NCI-H82 treated with DMSO at 0.1 percent for 48 hours (cell line): Measurements from ENCODE around the gene HOXA13.

Experiments
- DNase-seq: peaks from one replicate; lab custom pipeline; 2025; ENCODE audit not compliant: unreplicated experiment; lab: John Stamatoyannopoulos, UW

HOXA13 gene

DNA sequence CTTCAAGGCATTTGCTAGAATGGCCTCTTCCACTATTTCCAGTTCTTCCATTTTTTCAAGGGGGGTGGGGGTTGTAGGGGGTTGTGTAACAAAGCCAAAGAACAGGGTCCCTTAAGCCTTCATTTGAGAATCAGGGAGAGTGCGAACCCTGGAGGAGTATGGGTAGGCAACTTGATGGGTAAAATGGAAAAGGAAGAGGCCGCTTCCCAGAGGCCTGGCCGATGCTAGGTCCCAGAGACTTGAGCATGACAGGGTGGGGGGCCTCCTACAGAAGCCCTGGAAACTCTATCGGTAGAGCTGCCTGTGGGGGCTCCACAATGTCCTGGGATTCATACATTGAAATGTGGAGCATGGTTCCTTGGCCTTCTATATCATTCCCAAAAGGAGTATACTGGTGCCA, 9.1 kb upstream of the HOXA13 start:
- no peak for DNase-seq

DNA sequence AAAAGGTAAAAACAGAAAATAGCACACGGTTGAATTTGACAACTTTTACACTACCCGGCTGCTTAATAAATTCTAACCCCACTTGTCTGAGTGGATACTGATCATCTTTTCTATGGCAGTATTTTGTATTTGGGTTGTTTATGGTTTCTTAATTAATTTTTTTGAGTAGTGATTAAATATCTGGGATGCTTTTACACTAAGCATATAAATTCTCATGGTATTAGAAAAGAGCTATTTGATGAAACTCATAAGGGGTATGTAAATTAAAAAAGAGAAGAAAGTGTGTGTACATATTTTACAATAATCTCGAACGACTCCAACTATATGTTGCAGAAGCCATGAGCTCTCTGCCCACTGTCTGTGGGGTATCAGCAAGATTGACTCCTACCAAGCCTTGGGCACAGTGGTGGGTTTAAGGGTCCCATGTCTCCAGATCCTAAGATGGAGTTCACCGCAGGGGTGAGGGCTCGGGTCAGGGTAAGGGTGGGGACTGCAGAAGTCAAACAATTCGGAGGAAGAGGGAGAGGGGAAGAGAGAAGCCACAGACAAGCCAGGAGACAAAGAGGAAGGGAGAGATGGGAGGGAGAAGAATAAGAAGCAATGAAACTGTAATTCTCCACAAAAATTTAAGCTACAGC, 7.6 kb upstream of the HOXA13 start:
- DNase-seq = no peak

DNA sequence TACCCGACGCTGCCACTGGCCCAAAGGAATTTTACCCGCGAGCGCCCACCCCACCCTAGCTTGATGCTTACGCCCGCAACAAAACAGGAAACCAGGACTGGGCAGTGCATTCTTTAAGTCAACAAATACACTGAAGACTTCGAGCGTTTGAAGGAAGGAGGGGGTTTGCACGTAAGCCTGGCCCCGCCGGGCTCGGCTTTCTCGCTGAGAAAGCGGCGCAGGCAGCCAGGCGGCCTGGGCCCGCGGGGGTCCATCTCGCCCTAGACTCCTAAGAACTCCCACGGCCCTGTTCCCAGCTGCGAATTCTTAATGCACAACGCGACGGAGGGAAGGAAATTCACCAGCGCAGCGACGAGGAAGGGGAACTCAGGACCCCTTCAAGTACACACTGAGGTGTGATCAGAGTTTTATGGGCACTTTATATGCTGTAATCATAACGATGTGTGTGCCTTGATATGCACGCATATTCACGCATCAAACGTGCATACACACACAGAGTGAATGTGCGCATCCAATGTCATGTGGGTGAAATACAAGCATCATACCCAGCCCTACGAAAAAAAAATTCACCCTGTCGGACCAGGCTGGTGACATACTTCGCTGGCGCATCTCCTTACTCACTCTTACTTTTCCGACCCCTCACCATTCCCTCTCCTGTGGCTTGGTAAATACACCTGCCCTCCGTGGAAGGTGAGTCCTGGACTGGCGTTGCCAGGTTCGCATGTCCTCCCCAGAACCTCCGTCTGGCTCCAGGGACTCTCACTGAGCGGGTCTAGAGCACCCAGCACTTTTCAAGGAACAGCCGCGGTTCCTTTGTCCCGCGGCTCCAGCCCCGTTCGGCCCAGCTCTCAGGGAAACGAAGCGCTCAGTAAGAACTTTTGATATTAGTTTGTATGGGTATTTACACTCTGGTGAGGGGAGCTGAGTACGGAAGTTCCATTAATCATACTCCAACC, 5.7 kb upstream of the HOXA13 start:
- no peak for DNase-seq

DNA sequence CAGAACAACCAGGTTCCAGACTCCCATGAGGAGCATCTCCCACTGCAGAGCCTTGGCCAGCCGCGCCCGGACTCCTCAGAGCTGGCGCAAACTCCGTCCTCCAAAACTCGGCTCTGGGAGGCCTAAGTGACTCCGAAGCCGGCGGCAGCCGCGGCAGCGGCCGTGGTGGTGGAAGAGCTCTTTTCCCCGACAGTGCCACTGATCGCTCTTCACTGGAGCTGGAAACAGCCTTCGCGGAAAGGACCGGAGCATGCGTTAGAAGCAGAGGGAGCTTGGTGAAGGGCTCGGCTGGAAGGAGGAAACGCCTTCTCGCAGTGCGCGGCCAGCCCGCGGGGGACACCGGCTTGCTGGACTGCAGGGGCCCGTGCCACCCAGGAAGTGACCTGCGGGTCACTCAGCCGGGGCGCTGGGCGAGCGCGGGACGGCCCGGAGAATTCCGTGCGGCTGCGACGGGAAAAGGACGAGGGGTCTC, 5.0 kb upstream of the HOXA13 start:
- no peak for DNase-seq

DNA sequence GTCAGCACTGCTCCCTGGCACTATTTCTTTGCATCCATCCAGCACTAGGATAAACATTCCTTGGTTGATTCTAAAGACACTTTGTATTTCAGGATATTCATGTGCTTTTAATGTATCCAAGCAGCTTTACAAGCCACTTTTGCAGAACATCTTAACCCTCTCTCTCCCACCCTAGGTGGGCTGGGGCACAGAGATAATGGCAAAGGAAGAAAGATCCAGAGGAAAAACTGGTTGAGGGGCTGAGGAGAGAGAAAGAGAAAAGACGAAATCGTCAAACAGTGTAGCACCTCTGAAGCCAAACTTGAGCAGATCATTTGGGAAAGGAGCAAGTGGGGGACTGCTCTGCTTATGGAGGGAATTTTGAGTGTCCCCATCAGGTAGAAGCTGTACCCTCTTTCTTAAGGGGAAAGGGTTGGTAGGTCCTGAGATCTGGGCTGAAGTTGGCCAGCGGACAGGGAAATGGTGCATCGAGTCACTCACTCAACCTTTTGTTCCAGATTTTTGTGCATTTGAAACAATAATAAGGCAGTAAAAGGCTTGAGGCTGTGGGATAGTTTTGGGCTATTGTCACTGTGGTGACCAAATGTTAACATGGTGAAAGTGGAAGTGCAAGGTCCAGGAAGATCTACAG, 4.2 kb upstream of the HOXA13 start:
- no peak for DNase-seq

DNA sequence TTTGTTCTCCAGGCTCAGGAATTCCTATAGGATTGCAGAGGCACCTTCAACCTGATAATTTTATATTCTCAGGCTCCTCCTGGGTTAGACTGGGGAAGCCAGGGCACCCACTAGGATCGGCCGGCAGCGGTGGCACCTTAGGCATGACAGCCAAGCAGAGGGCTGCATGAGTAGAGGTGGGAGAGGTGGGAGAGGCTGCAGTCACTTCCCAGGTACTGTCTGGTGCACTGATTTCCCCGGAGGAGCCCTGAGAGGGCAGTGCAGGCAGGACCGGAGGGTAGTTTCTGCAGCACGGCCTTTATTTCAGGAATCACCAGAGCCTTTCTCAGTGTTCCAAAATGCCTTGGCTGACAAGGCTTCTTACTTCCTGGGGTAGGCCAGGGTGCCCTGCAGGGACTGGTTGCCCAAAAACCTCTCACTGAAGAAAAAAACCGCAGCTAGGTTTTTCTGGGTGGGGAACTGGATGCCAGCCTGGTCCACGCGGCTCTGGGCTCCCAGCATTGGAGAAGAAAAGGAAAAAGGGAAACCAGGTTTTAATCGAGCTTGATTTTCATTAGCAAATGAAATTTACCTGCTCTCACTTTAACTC, 3.6 kb upstream of the HOXA13 start:
- no peak for DNase-seq

DNA sequence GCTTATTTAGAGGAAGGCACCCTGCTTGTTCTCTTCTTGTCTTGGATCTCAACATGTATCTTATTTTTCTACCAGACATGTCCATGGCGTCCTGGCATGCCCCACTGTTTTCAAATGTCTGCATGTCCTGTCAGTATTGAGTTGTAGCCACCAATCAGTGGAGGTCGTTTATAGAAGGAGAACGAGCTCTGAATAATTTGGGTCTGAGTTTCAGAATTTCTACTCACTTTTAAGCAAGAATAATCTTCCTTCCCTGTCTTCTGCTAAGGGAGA, 2.9 kb upstream of the HOXA13 start:
- DNase-seq = no peak

DNA sequence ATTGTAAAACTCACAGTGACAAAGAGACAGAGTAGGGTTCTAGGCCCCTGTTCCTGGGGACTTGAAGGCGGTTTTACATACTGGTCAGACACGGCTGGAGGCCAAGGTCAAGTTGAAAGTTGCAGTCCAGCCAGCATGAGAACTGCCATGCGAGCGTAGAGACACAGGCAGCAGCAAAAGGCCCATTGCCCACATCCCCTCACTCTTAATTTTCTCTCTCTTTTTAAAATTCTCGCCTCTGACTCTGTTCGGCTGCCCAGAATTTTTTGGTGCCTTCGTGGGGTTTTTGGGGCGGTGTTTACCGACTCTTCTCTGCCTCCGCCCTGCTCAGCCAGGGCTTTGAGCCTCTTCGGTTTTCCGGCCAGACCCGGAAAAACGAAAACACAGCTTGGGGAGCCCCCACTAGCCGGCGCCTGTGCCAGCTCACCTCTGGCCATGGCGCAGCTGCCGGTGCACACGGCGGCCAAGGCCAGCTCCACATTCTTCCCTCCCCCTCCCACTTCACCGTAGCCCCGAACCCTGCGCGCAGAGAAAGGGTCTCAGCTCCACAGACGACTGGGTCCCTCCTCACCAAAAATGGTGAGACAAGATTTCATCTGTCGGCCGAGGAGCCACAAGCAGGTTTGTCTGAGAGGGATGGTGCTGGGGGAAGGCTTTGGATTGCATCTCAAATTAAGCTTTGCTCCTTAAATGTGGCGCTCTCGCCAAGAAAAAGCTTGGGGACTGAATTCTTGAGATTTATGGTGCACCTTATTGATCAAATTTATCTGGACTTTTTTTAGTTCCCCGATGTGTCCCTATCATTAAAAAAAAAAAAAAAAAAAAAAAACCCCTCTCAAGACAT, 2.3 kb upstream of the HOXA13 start:
- DNase-seq = no peak

DNA sequence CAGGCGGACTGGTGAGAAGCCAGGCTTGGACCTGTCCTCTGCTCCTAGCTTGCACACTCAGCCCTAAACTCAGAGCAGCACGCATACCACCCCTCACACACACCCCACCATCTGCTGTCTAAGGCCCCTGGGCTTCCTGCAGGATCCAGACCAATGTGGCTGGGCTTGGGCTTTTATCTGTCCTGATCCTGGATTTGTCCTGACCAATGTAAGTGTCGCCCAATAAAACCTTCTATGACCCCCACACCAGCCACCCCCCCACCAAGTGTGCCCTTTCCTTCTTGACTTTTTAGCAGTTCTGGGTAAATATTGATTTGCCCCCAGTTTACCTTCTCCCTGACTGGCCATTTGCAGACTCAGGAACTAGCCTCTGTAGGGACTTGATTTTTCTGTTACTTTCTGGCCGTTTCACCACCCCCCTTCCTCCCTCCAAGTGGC, 1.7 kb upstream of the HOXA13 start:
- peak; percentile 51 for DNase-seq

DNA sequence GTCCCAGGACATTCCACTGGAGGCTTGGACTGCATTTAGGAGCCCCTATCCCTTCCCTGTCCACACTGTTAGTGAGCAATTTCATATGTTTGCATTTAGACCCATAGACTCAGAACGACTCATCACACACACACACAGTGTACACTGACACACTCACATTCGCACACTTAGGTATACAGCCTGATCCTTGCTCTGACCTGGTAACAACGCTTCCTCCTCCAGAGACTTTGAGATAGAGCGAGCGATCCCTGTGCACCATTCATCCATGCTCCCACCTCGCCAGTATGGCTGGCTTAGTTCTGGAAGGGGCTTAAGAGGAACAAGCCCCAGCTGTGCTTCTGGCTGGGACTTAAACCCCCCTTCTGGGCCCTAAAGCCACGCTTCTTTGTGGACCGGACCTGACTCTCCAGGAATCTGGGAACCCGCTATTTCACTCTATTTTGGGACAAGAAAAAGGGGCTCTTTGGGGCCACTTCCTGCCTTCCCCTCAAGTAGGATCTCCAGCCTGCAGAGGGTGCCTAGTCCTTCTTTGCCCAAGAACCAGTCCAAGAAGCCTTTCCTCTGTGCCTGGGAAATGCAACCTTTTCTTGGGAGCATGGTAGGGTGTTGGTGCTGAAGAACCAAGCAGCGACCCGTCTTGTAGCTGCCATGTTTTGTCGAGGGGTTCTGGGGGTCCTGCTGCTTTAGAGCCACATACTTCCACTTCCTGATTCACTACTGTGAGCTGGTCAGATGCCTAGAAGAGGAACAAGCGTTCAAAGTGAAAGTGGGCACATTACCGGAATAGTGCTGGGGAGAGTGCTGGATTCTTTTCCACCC, 1.1 kb upstream of the HOXA13 start:
- peak; percentile 63 for DNase-seq

DNA sequence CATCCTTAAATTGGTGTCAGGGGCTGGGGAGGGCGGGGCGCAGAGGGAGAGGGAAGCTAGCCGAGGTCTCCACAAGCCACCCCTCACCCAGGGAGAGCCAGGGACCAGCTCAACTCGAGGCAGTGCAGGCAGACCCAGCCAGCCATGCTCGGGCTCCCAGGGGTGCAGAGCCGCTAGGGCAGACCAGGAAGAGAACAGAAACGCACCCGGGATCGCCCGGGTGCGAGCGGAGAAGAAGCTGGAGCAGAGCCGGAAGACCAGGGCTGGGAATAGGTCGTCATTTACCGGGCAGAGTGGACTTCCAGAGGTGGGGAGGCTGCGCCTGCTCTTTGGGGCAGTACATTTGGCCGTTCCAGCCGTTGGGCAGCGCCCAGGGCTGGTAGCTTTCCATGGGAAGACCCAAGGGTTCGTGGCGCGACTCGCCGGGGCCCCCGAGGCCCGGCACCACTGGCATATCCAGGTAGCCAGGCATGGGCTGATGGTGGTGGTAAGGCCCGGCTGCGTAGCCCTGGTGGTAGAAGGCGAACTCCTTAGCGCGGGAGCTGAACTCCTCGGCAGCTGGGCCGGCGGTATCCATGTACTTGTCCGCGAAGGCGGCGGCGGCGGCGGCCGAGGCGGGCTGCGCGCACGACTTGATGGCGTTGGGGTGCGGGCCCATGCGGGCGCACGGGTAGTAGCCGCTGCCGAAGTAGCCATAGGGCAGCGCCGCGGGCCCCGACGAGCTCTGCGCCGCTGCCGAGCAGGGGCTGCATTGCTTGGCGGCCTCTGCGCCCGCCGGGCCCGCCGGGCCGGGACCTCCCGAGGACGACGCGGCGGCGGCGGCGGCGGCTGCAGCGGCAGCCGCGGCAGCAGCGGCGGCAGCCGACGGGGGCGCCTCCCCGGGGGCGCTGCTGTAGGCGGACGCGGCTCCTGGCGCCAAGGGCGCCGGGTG, 755 bp downstream of the HOXA13 start:
- DNase-seq = no peak

DNA sequence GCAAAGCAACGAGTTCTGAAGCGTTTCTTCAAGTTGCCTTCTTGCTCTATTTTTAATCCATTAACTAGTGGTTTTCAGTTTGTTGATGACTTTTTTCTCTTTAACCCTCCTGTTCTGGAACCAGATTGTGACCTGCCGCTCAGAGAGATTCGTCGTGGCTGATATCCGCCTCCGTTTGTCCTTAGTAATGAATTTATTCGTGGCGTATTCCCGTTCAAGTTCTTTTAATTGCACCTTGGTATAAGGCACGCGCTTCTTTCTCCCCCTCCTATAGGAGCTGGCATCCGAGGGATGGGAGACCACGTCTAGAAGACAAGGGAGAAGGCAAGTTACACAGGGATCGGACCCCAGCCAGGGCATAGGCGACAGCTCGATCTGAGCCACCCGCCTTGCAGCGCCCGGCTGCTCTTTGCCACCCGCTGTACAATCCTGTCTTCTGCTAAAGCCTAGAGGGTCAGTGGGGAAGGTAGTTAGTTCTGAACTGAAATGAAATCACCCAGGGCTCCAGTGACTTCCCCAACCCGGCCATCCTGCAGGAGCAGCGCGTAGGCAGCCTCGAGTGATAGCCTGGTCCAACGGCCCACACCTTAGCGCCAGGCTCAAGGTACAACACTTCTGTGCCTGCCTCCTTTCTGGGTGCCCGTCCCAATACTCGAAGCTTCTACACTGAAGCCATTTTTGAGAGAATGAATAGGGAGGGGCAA, 1.6 kb downstream of the HOXA13 start:
- DNase-seq = no peak

DNA sequence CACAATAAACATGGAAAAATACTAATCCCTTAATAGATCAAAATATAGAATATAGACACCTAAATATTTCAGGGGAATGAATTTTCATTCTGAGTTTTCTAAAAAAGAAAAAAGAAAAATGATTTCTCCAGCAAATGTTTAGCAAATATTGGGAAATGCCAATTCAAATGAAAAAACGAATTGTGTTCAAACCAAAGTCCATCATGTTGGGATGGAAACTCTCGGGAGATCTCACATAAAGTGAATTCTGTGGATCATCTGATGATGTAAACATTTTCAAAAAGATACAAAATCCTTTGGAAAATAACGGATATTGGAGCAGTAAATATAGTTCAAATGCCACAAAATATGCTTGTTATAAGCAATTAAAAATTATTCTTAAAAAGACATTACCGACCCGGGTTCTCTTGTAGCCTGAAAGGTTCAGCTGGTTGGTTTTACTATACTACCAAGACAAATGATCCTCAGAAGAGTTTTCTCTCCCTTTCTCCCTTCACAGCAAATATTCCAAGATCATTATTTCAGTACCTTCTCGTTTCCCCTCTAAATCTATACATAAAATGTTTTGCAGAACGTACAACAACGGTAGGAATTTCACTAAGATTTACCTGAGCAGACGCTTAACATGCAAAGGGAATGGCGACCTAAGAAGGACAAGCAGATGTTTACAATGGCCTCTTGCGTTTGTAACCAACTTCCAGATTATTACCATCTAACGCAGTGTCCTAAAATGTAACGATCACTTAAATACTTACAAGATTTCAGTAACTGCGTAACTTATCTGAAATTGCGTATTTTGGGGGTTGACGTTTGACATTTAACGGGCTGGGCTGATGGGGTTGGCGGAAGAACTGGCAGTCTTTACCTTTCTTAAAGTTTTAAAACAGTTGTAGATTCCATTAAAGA, 2.5 kb downstream of the HOXA13 start:
- no peak for DNase-seq

DNA sequence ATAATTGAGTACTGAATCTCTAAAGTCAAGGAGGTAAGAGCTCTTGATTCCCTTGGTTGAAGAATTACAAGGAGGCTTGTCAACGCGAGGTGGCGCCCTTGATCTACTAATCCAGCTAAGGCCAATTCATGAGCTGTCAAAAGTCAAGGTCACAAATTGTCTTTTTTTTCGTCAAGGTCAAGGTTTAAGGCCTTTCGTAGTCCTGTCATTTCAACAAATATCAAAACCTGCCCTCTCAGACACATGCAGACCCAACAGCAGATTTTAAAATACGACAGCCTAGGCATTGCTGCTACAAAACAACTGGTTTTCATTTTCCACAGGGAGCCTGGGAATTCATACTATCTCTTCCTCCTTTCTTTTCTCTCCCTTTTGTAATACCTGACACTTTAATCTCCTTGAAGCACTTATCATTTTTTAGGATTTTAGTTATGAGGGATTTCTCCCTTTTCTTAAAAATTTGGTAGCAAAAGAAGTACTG, 3.6 kb downstream of the HOXA13 start:
- peak; percentile 62 for DNase-seq

DNA sequence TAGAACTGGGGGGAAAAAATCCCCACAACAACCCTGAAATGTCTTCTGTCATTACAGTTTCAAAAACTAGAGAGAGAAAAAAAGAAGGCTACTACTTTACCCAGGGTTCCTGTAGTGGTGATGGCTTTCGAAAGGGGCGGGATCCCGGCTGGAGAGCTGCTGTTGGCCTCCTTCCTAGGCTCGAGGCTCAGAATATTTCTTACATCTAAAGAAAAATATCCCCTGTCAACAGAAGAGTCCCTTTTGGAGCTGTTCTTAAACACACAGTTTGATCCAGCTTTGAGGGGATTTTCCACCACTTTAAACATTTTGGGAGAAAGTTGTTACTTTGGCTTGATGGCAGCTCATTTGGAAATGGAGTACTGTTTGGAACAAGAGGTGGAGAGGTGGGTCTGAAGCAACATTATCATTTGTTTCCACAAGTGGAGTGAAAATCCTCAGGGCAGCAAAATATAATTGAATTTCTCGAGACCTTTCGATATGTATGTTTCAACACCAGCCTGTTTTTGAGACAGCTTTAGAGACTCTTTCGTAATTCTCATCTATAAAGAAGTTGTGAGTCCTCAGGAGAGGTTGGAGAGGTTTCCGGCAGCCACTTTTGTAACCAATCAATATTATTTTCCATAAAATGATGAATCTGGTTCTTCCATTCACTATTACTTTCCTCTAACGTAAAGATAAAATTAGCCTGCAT, 5.1 kb downstream of the HOXA13 start:
- no peak for DNase-seq

DNA sequence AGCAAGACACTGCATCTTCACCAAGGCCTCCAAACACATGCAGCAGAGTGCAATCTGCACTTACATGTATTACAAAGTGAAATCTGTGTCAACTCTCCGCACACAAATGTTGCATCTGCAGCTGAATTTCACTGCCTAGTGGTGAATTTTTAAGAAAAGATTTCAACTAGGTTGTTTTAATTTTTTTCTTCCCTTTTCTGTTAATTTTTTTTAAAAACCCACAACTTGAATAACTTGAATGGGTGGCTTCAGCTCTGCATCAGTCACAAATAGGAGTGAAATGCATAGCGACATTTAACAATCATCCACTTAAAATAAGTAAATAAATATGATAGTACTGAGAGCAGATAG, 5.9 kb downstream of the HOXA13 start:
- no peak for DNase-seq
